Natural killer cell (primary cell): Measurements from ENCODE around the gene LTC4S. TPM values are rescaled to one million over a fixed set of nuclear protein-coding genes. Genes with fewer than 3 reads are reported as not detected.

ENCODE experiments used
- ATAC-seq, 3 donors: fragments of 150-1000 bp in 2 of 3; fragments of 200-7000 bp in 1 of 3; cut with Tn5 transposase; 1 replicate in 1 of 3; 2 replicates in 2 of 3; pipeline ENCODE4 v1.10.0; 2021; ENCODE audit warnings: mild to moderate bottlenecking in 2 of 3, moderate library complexity in 2 of 3
- DNase-seq, 2 donors: peaks; one replicate each; pipeline versions ENCODE4 v3.0.0 to v3.0.0-alpha.2; 2013 to 2021; ENCODE audit warnings: mixed read lengths in 1 of 2
- H3K27ac ChIP-seq: one replicate; pipeline ENCODE4 v1.5.1; 2013; ENCODE audit warnings: mild to moderate bottlenecking, low read length
- H3K27me3 ChIP-seq: one replicate; pipeline ENCODE4 v1.6.1; 2013; ENCODE audit warnings: low read length; ENCODE audit not compliant: control insufficient read depth, insufficient read depth
- H3K36me3 ChIP-seq: one replicate; pipeline ENCODE4 v1.6.1; 2013; ENCODE audit warnings: low read length; ENCODE audit not compliant: control insufficient read depth, insufficient read depth
- H3K4me1 ChIP-seq: one replicate; pipeline ENCODE4 v1.6.1; 2013; ENCODE audit warnings: low read length; ENCODE audit not compliant: control insufficient read depth, insufficient read depth
- H3K4me3 ChIP-seq: one replicate; pipeline ENCODE4 v1.5.1; 2013; ENCODE audit warnings: low read length
- H3K9me3 ChIP-seq: one replicate; pipeline ENCODE4 v1.6.1; 2013; ENCODE audit warnings: low read length; ENCODE audit not compliant: control insufficient read depth, insufficient read depth
- H3K27ac Mint-ChIP-seq, 2 donors: one replicate each; pipeline ENCODE4 v1.8.0; 2022; ENCODE audit warnings: mild to moderate bottlenecking in 2 of 2, mixed read lengths in 2 of 2, moderate library complexity in 1 of 2
- H3K27me3 Mint-ChIP-seq, 2 donors: one replicate each; pipeline ENCODE4 v1.8.0; 2022; ENCODE audit warnings: low read depth in 2 of 2, mixed read lengths in 2 of 2
- H3K36me3 Mint-ChIP-seq: one replicate; pipeline ENCODE4 v1.8.0; 2022; ENCODE audit warnings: mixed read lengths
- H3K4me1 Mint-ChIP-seq, 2 donors: one replicate each; pipeline ENCODE4 v1.8.0; 2022; ENCODE audit warnings: mixed read lengths in 2 of 2
- H3K4me3 Mint-ChIP-seq: one replicate; pipeline ENCODE4 v1.8.0; 2022; ENCODE audit warnings: mild to moderate bottlenecking, moderate library complexity, mixed read lengths
- H3K9me3 Mint-ChIP-seq, 2 donors: one replicate each; pipeline ENCODE4 v1.8.0; 2022; ENCODE audit warnings: mixed read lengths in 2 of 2
- CTCF ChIP-seq: fragments of 200-600 bp; IDR thresholded peaks from one replicate; pipeline ENCODE4 v1.8.0; 2022; ENCODE audit warnings: antibody characterized with exemption
- WGBS: methylation state at CpG from one replicate; pipeline ENCODE4 v1.1.7; 2013; ENCODE audit warnings: missing lambda C conversion rate; ENCODE audit not compliant: insufficient coverage; 5-methylcytosine and 5-hydroxymethylcytosine counted together
- intact Hi-C: fragments of 100-400 bp; cut with micrococcal nuclease; formaldehyde crosslinking; loops from one replicate; pipeline ENCODE4 v1.14.2; 2022
- total RNA-seq, 4 donors: library from RNA; stranded (reverse); fragments of 120-200 nt in 1 of 4; gene quantifications; one replicate each; pipeline versions ENCODE4 v1.2.3 to v1.2.4, GENCODE V29; 2013 to 2022

The LTC4S gene
- total RNA-seq, 3 donors from 2014 or later (not counting 1 experiment from before 2014, with no cell fraction given): 3.0 to 5.4 (median 3.5) TPM

- Mint-ChIP-seq H3K4me1 (peaks cover 54 to 62% of the 10 kb centered on the region in 2 donors), H3K4me3 (no peak overlapping the region), H3K27ac (peak overlapping the region; percentile 7 to 71), H3K9me3 (no peaks in the 10 kb centered on the region), H3K27me3 (no peaks in the 10 kb centered on the region), H3K36me3 (no peaks in the 10 kb centered on the region)
- ATAC-seq (no peak), DNase-seq (no peak)
- no peaks in the 10 kb centered on the region for H3K36me3 ChIP-seq
- no peaks in the 10 kb centered on the region for H3K27me3 ChIP-seq
- intact Hi-C loops: no loop called here
- H3K4me3 ChIP-seq: no peak overlapping the region
- H3K9me3 ChIP-seq: no peaks in the 10 kb centered on the region
- WGBS: 86% methylated on average over 9 of the region's 9 CpGs
- peaks cover 27% of the 10 kb centered on the region for H3K4me1 ChIP-seq
- no peak overlapping the region for H3K27ac ChIP-seq
- no peak for TF ChIP-seq CTCF
Measured at GRCh38 chr5:179759581-179760551, 33.9 kb upstream of the LTC4S start.

GRCh38 chr5:179762079-179762780 lies 31.6 kb upstream of the LTC4S start:
- H3K4me3 ChIP-seq: no peak overlapping the region
- peaks cover 31% of the 10 kb centered on the region for H3K4me1 ChIP-seq
- no peaks in the 10 kb centered on the region for H3K9me3 ChIP-seq
- Mint-ChIP-seq H3K4me3 (no peak overlapping the region), H3K4me1 (peaks cover 41 to 55% of the 10 kb centered on the region in 2 donors), H3K9me3 (no peaks in the 10 kb centered on the region), H3K36me3 (no peaks in the 10 kb centered on the region), H3K27ac (peak overlapping the region in 1 of 2 donors; percentile 14), H3K27me3 (no peaks in the 10 kb centered on the region)
- H3K27ac ChIP-seq: no peak overlapping the region
- TF ChIP-seq CTCF: no peak
- ATAC-seq (peak; percentile 19 to 59 (median 43)), DNase-seq (peak in 1 of 2 donors; percentile 55)
- no peaks in the 10 kb centered on the region for H3K27me3 ChIP-seq
- 43% methylated on average over 10 of the region's 10 CpGs for WGBS
- intact Hi-C loops: loop anchor here (2.0 kb wide), 2 partner anchors 35 to 147 kb away; no protein-coding TSS in a partner anchor
- peaks cover 21% of the 10 kb centered on the region for H3K36me3 ChIP-seq

GRCh38 chr5:179762781-179763176 lies 31.0 kb upstream of the LTC4S start:
- Mint-ChIP-seq H3K4me1 (peaks cover 41 to 55% of the 10 kb centered on the region in 2 donors), H3K27me3 (no peaks in the 10 kb centered on the region), H3K27ac (peak overlapping the region in 1 of 2 donors; percentile 14), H3K9me3 (no peaks in the 10 kb centered on the region), H3K4me3 (no peak overlapping the region), H3K36me3 (no peaks in the 10 kb centered on the region)
- Histone ChIP-seq H3K27me3 (no peaks in the 10 kb centered on the region), H3K4me1 (peaks cover 31% of the 10 kb centered on the region), H3K36me3 (peaks cover 27% of the 10 kb centered on the region), H3K4me3 (no peak overlapping the region), H3K27ac (no peak overlapping the region), H3K9me3 (no peaks in the 10 kb centered on the region)
- intact Hi-C loops: loop anchor here (2.0 kb wide), 2 partner anchors 34 to 146 kb away; no protein-coding TSS in a partner anchor
- no CpG with 5 or more reads among the region's 3 CpGs for WGBS
- DNase-seq (no peak), ATAC-seq (no peak)
- TF ChIP-seq CTCF: no peak
